ENCODE data around the gene UQCC2.

DNA sequence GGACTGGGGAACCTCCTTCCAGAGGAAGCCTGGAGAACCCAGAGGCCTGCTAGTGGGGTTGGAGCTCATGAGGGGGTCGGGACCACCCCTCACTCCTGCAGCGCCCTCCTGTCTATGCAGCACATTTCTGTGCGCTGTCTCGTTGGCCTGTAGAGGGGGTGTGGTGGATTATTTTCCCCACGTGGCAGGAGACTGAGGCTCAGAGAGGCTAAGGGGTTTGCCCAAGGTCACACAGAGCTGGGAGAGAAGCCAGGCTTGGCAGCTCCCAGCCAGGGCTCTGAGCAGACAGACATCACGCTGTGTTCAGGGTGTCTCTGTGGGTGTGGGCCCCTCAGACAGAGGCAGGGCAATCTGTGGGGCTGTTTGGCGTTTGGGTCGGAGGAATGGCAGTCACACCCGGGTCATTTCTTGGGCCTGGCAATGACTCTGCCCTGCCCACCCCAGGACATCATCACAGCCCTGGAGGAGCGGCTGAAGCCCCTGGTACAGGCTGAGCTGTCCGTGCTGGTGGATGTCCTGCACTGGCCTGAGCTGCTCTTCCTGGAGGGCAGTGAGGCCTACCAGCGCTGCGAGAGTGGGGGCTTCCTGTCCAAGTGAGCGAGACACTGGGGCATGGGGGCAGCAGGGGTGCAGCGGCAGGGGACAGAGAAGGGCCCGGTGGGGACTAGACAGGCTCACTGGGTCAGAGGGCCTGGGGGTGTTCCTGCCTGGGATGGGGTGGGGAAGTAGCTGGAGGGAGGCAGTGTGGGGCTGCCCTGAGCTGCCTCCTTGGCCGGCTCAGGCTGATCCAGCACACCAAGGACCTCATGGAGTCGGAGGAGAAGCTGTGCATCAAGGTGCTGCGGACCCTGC is 27.7 kb downstream of the UQCC2 start:
- TF ChIP-seq POLR2AphosphoS5 (IDR thresholded peaks at IDR 0.05; ENCODE audit: low read depth, low read length) (no peak), POLR2A (IDR thresholded peaks at IDR 0.05; ENCODE audit: low read depth, low read length) (no peak), TAF1 (IDR thresholded peaks at IDR 0.05; ENCODE audit: borderline replicate concordance, low read depth, low read length) (no peak)
